Activated T-cell treated with anti-CD3 and anti-CD28 coated beads, Interleukin-2, amount 50 U/mL, for 72 hours (primary cell): ENCODE results near the gene TBX5. TPM values are rescaled to one million over a fixed set of nuclear protein-coding genes. Genes with fewer than 3 reads are reported as not detected.

ENCODE experiments used
- ATAC-seq, 2 donors: fragments of 150-1000 bp; cut with Tn5 transposase; replicated peaks in 1 of 2; 2 replicates each; pipeline ENCODE4 v1.10.0; 2021; ENCODE audit warnings: moderate library complexity in 2 of 2, mild to moderate bottlenecking in 1 of 2
- DNase-seq, 2 donors: peaks; one replicate each; pipeline ENCODE4 v3.0.0; 2021 to 2022; ENCODE audit warnings: mixed read lengths in 1 of 2
- H3K27ac Mint-ChIP-seq: one replicate; pipeline ENCODE4 v1.8.0; 2022; ENCODE audit warnings: mild to moderate bottlenecking, moderate library complexity, mixed read lengths
- H3K27me3 Mint-ChIP-seq: one replicate; pipeline ENCODE4 v1.8.0; 2022; ENCODE audit warnings: low read depth, mixed read lengths
- H3K36me3 Mint-ChIP-seq, 2 donors: one replicate each; pipeline ENCODE4 v1.8.0; 2022; ENCODE audit warnings: mixed read lengths in 2 of 2, mild to moderate bottlenecking in 1 of 2; ENCODE audit not compliant: insufficient read depth in 2 of 2
- H3K4me1 Mint-ChIP-seq: one replicate; pipeline ENCODE4 v1.8.0; 2022; ENCODE audit warnings: low read depth, mixed read lengths
- H3K4me3 Mint-ChIP-seq, 2 donors: one replicate each; pipeline ENCODE4 v1.8.0; 2022; ENCODE audit warnings: mild to moderate bottlenecking in 2 of 2, mixed read lengths in 2 of 2, moderate library complexity in 2 of 2
- H3K9me3 Mint-ChIP-seq, 2 donors: one replicate each; pipeline ENCODE4 v1.8.0; 2022; ENCODE audit warnings: mixed read lengths in 2 of 2
- total RNA-seq, 2 donors: library from RNA; stranded (reverse); gene quantifications; one replicate each; pipeline ENCODE4 v1.2.3, GENCODE V29; 2022

TBX5 gene
- total RNA-seq: not detected

- peak within 1 kb of the TSS; percentile 63 for H3K27ac Mint-ChIP-seq
Observed at GRCh38 chr12:114405519-114406271, at the start of gene TBX5. Gene TBX5 (minus strand): TSS chr12:114406144. CDS start chr12:114403898, 2,246 bp downstream.

GRCh38 chr12:114451657-114452056 lies 45.7 kb upstream of the TBX5 start:
- Mint-ChIP-seq H3K4me3 (no peak overlapping the region), H3K36me3 (no peaks in the 10 kb centered on the region), H3K27me3 (peaks cover 47% of the 10 kb centered on the region), H3K27ac (no peak overlapping the region), H3K4me1 (no peaks in the 10 kb centered on the region), H3K9me3 (no peaks in the 10 kb centered on the region)
- ATAC-seq: no peak
- DNase-seq: no peak

More at GRCh38 chr12:114405519-114406271, at the start of gene TBX5:
- no peak for ATAC-seq
- H3K9me3 Mint-ChIP-seq: no peaks in the 10 kb centered on the region
- H3K4me1 Mint-ChIP-seq: peaks cover 9% of the 10 kb centered on the region
- no peak for DNase-seq
- H3K4me3 Mint-ChIP-seq: peak within 1 kb of the TSS in 1 of 2 donors; percentile 25
- H3K36me3 Mint-ChIP-seq: peaks cover 2 to 3% of the 10 kb centered on the region in 2 donors
- peaks cover 95% of the 10 kb centered on the region for H3K27me3 Mint-ChIP-seq

GRCh38 chr12:114450515-114451300 lies 44.8 kb upstream of the TBX5 start:
- no peak for DNase-seq
- Mint-ChIP-seq H3K27ac (no peak overlapping the region), H3K9me3 (no peaks in the 10 kb centered on the region), H3K27me3 (peaks cover 55% of the 10 kb centered on the region), H3K36me3 (no peaks in the 10 kb centered on the region), H3K4me1 (no peaks in the 10 kb centered on the region), H3K4me3 (no peak overlapping the region)
- ATAC-seq: no peak

- Mint-ChIP-seq H3K4me3 (no peak overlapping the region), H3K27ac (no peak overlapping the region), H3K4me1 (no peaks in the 10 kb centered on the region), H3K36me3 (no peaks in the 10 kb centered on the region), H3K9me3 (no peaks in the 10 kb centered on the region), H3K27me3 (peaks cover 62% of the 10 kb centered on the region)
- ATAC-seq: no peak
- DNase-seq: no peak
Observed at GRCh38 chr12:114450019-114450418, 44.1 kb upstream of the TBX5 start.

DNA sequence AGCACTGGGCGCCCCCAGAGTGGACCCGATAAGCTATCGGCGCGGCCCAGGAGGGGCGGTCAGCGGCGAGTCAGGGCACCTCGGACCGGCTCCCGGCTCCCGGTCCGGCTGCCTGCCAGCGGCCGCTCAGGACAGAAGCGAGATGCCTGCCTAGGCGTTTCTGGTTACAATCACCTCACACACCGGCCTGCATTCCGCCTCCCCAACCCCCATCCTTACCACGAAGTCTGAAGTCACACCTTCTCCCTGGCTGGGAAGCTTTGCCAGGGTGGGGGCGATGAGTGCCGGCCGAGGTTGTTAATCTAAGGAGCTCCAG lies 42.6 kb upstream of the TBX5 start:
- no peak for ATAC-seq
- no peak overlapping the region for H3K27ac Mint-ChIP-seq
- H3K4me3 Mint-ChIP-seq: no peak overlapping the region

DNA sequence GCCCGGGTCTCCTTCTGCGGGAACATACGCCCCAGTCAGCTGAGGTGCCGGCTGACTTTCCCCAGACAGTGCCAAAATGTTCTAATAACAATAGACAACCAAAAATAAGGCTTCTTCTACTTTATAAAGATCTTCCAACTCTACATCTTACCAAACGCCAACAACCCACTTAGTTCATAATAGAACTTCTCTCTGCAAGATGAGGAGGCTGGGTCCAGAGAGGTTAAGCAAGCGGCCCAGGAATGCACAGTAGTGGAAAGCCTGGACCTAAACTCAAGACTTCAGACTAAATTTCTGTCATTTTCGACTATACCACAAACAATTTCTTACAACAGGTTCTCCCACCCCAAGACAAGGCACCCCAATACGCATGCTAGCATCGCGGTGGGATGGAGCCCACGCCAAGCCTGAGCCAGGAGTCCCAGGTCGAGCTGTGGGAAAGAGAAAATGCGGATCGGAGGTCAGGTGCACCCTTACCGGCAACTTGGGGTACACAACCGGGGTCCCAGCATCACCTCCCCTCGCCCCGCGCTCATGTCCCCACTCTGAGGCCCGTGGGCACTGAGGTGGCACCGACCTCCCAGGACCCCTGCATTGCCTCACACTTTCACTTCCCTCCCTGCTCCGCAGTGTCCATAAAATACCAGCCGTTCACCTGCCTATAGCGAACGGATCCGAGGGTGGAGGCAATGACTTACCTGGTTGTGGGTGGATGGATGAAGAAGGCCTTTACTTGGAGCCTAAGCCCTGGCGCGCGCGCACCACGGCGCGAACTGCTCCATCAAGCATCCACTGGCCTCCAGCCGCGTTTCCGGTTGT lies 42.1 kb upstream of the TBX5 start:
- Mint-ChIP-seq H3K4me3 (no peak overlapping the region), H3K9me3 (no peaks in the 10 kb centered on the region), H3K4me1 (no peaks in the 10 kb centered on the region), H3K27me3 (peaks cover 81% of the 10 kb centered on the region), H3K36me3 (no peaks in the 10 kb centered on the region), H3K27ac (no peak overlapping the region)
- DNase-seq (no peak), ATAC-seq (no peak)

More for the DNA sequence above, 42.6 kb upstream of the TBX5 start:
- H3K4me1 Mint-ChIP-seq: no peaks in the 10 kb centered on the region
- no peaks in the 10 kb centered on the region for H3K9me3 Mint-ChIP-seq
- DNase-seq: no peak
- H3K36me3 Mint-ChIP-seq: no peaks in the 10 kb centered on the region
- peaks cover 75% of the 10 kb centered on the region for H3K27me3 Mint-ChIP-seq

DNA sequence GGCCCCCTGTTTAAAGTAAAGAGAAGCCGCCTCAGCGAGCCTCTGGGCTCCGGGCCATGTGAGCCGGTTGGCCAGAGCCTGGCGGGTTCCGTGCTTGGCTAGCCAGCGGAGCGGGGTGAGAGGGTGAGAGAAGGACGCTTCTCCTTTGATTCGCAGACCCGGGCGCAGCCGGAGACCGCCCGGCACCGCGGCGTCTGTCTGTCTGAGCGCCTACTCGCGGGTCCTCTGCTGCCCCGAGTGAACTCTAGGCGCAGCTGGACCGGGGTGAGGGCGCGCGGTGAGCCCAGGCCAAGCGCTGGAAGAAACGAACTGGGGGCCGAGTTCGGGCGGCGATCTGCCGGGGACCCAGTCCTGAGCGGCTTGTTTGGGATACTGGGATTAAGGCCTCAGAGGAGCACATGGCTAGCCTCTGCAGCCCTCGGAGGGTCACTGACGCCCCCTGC lies 41.4 kb upstream of the TBX5 start:
- no peaks in the 10 kb centered on the region for H3K9me3 Mint-ChIP-seq
- no peak overlapping the region for H3K4me3 Mint-ChIP-seq
- H3K27ac Mint-ChIP-seq: no peak overlapping the region
- peaks cover 88% of the 10 kb centered on the region for H3K27me3 Mint-ChIP-seq
- no peaks in the 10 kb centered on the region for H3K36me3 Mint-ChIP-seq
- H3K4me1 Mint-ChIP-seq: no peaks in the 10 kb centered on the region
- ATAC-seq: no peak
- DNase-seq: no peak

DNA sequence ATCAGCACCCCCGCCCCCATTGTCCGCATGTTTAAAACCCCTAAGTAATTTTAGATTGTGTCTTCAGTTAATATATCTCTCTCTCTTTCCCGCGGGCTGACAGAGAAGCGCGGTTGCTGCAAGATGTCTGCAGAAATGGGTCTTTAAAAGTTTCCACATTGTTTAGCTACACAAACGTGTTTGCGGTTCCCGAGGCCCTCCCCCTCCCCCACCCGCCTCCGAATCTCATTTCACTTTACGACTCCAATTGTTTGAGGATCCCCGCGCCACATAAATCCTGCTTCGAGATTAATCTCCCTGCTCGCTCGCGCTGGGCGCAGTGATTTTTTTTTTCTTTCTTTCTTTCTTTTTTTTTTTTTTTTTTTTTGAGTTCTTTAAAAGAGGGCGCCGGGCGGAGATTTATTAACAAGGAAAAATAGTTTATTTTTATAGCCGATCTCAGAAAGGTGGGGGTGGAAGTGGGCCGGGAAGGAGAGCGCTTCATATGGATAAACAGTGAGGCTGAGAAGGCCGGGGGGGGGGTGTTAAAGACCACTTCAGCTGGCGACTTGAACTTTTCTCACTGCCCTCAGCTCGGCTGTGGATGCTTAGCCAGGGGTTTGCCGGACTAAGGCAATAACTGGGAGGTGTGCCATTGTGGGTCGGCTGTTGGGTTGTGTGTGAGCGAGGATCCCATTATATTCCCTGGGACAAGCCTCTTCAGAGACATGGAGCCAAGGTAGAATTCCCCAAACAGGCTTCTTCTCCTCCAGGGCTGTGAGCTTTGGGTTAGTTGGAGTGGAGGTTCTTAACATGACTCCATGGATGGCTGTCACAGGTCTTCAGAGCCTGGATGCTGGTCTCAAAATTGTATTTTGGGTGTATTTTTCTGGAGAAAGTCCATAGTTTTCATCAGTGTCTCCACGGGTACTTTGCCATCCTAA lies 39.7 kb upstream of the TBX5 start:
- no peak overlapping the region for H3K4me3 Mint-ChIP-seq
- DNase-seq: no peak
- no peak overlapping the region for H3K27ac Mint-ChIP-seq
- no peaks in the 10 kb centered on the region for H3K36me3 Mint-ChIP-seq
- no peak for ATAC-seq
- no peaks in the 10 kb centered on the region for H3K9me3 Mint-ChIP-seq
- H3K4me1 Mint-ChIP-seq: no peaks in the 10 kb centered on the region
- H3K27me3 Mint-ChIP-seq: peaks cover 86% of the 10 kb centered on the region

GRCh38 chr12:114444422-114445279 lies 38.7 kb upstream of the TBX5 start:
- ATAC-seq (no peak), DNase-seq (no peak)
- Mint-ChIP-seq H3K27me3 (peaks cover 86% of the 10 kb centered on the region), H3K4me3 (no peak overlapping the region), H3K4me1 (no peaks in the 10 kb centered on the region), H3K9me3 (no peaks in the 10 kb centered on the region), H3K36me3 (no peaks in the 10 kb centered on the region), H3K27ac (no peak overlapping the region)

DNA sequence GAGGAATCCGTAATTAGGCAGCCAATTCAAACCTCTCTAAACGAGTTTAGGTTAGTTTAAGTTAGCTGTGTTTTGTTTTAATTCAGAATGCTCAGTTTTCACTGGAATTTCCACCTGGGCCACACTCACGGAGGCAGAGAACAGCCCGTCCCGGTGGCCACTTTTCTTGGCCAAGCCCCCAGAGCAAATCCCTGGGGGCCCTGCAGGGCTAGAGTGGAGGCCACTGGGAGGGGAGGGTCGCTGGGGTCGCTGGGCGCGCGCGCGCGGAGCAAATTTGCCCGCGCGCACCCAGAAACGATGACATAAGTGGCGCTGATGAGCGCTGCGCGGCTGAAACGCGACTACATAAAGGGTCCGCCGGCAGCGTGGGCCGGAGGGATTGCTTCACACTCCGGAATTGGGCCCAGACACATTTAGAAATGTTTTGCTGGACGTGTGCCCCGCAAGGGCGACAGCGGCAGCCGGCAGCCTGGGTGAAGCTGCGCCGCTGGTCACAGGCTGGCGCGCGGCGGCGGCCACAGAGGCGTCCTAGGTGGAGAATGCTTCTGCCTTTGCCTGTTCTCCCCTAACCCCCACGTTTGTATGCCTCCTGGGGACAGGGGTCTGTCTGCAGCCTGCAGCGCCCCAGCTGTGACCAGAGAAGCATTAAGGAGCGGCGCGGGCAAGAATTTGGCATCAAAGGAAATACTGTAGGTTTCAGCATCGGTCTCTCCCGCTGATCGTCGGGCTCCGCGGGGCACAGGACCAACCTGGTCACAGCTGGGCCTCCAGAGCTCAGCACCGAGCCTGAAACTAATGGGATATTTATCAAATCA lies 37.9 kb upstream of the TBX5 start:
- ATAC-seq (no peak), DNase-seq (no peak)
- H3K27me3 Mint-ChIP-seq: peaks cover 83% of the 10 kb centered on the region
- H3K4me1 Mint-ChIP-seq: no peaks in the 10 kb centered on the region
- H3K4me3 Mint-ChIP-seq: no peak overlapping the region
- no peaks in the 10 kb centered on the region for H3K36me3 Mint-ChIP-seq
- no peaks in the 10 kb centered on the region for H3K9me3 Mint-ChIP-seq
- no peak overlapping the region for H3K27ac Mint-ChIP-seq

DNA sequence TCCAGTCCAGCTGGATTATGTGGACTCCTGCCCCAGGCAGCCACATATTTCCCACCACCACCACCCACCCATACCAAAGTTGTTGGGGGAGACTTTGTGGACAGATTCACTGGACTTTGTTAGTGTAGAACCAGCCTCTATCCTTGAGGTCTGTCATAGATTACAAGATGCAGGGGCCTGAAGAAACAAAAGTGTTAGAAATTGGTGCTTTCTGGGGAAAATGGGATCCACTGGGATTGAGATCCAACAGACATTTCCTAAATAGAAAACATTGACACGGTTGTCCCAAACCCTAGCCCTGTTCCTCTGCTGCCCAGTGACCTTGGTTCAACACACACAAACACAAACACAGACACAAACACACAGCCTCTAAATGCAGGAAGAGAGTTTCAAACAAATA lies 36.6 kb upstream of the TBX5 start:
- H3K4me3 Mint-ChIP-seq: no peak overlapping the region
- H3K9me3 Mint-ChIP-seq: no peaks in the 10 kb centered on the region
- peaks cover 88% of the 10 kb centered on the region for H3K27me3 Mint-ChIP-seq
- DNase-seq: no peak
- peaks cover 0 to 2% of the 10 kb centered on the region in 2 donors for H3K36me3 Mint-ChIP-seq
- no peaks in the 10 kb centered on the region for H3K4me1 Mint-ChIP-seq
- H3K27ac Mint-ChIP-seq: no peak overlapping the region
- no peak for ATAC-seq
